Stimulated activated CD4-positive, alpha-beta T cell treated with anti-CD3 and anti-CD28 coated beads, TNF-alpha, amount 100 ng/mL, for 1 hour (primary cell): ENCODE measurements around the gene ANKMY1.

ENCODE experiments used
- DNase-seq, 3 donors: peaks; one replicate each; pipeline ENCODE4 v3.0.0-alpha.2; 2020; ENCODE audit warnings: low read depth in 3 of 3, low spot score in 1 of 3

Gene ANKMY1

DNA sequence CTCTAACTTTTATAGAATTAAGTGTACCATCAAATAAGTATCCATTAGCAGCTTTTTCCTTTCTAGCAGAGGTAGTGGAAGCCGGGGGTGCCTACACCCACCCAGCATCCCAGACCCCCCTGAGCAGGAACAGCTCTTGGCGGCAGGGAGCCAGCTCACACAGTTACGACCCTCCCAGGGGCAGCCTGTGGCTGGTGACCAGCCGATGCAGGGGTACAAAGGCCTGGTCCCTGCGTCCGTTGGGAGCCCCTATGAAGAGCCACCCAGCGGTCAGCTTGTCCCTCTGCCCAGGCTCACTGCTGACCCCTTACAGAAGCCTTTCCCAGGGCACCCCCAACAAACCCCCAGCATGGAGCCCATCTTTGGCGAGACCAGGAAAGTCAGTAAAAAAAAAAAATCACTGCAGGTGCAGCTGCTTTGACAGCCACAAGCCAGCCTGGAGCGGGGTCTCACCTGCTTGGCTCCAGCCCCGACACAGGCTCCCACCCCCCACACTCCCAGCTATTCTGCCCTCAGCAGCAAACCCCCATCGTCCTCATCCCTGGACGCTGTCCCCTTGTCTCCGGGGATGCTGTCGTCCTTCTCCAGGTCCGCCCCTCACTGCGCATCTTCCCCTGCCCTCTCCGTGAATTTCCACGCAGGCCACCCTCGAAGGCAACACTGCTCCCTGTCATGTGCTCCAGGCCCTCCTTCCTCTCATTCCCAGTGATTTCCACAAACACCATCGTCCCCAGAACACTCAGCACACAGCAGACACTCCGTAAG is 79.3 kb downstream of the ANKMY1 start:
- DNase-seq = no peak

GRCh38 chr2:240477916-240478315 is 79.9 kb downstream of the ANKMY1 start:
- DNase-seq = no peak

DNA sequence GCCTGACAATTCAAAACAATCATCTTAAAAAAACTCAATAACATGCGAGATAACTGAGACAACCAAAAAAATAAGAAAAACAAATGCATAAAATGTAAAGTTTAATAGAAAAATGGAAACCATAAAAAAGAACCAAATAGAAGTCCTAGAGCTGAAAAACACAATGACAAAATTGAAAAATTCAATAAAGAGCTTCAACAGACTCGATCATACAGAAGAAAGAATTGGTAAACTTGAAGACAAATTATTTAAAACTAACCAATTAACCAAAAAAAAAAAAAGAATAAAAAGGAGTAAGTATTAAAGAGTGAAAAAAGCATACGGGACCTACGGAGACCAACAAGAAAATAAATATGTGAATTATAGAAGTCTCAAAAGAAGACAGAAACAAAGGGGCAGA is 84.6 kb downstream of the ANKMY1 start:
- no peak for DNase-seq

- DNase-seq = no peak
Measured at GRCh38 chr2:240472078-240472790, 85.6 kb downstream of the ANKMY1 start.

- DNase-seq = no peak
Measured at GRCh38 chr2:240469740-240470139, 88.0 kb downstream of the ANKMY1 start.

GRCh38 chr2:240469239-240469636 is 88.5 kb downstream of the ANKMY1 start:
- no peak for DNase-seq

DNA sequence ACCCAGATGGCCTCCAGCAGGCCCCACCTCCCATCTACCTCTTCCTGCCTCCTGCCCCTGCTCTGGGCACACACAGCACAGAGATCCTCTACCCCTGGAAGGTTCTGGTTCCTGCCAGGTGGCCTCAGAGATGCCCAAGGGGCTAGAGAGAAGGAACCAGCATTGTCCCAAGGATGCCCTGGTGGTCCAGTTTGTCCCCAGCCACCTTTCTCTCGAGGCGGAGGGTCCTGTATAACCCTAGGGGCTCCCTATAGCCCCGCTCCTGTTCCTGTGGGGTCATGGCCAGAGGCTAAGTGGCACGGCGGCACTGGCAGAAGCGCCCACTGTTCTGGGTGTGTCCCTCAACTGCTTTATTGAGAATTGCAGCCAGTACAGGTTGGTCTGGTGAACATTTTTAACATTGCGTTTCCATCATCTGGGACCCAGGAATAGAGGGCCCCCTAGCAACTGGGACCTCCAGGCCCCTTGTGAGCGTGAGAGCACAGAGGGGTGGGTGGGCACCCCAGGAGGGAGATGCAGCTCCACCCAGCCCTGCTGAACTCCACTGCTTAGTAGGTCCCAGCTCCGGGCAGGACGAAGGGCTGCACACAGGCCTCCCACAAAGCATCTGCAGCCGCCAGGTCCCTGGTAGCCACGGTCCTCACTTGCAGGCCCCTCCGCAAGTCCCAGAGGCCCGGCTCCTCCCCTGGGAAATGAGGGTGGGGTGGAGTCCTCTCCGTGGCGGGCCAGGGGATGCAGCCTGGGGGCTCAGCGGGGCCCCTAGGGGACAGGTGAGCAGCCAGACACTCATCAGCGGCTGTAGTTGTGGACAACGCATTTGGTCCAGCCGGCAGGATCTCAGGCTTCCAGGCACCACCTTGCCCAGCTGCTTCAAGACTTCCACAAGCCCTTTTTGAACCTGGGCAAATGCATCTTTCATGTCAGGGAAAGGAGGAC is 89.2 kb downstream of the ANKMY1 start:
- DNase-seq = no peak

DNA sequence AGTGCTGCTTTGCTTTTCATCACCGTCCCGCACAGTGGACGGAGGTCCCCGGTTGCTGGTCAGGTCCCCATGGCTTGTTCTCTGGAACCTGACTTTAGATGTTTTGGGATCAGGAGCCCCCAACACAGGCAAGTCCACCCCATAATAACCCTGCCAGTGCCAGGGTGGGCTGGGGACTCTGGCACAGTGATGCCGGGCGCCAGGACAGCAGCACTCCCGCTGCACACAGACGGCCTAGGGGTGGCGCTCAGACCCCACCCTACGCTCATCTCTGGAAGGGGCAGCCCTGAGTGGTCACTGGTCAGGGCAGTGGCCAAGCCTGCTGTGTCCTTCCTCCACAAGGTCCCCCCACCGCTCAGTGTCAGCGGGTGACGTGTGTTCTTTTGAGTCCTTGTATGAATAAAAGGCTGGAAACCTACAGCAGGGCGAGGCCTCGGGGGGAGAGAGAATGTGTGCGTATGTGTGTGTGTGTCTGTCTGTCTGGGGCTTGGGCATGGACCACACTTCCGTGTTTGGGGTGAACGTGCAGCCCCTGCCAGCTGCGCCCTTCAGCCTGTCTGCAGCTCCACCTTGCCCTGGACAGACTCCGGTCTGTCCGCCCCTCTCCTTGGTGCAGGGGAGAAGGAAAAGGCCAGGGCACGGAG is 90.0 kb downstream of the ANKMY1 start:
- DNase-seq = no peak

DNA sequence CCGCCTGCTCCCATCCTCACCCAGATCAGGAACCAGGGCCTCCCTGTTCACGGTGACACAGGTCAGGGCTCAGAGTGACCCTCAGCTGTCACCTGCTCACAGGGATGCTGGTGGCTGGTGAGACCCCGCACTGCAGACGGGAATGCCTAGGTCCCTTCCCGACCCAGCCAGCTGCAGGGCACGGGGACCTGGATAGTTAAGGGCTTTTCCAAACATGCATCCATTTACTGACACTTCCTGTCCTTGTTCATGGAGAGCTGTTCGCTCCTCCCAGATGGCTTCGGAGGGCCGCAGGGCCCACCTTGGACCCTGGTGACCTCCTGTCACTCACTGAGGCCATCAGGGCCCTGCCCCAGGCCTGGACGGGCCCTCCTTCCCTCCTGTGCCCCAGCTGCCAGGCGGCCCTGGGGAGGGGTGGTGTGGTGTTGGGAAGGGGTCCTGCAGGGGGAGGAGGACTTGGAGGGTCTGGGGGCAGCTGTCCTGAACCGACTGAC is 90.6 kb downstream of the ANKMY1 start:
- no peak for DNase-seq

GRCh38 chr2:240466579-240467148 is 91.1 kb downstream of the ANKMY1 start:
- DNase-seq = no peak

DNA sequence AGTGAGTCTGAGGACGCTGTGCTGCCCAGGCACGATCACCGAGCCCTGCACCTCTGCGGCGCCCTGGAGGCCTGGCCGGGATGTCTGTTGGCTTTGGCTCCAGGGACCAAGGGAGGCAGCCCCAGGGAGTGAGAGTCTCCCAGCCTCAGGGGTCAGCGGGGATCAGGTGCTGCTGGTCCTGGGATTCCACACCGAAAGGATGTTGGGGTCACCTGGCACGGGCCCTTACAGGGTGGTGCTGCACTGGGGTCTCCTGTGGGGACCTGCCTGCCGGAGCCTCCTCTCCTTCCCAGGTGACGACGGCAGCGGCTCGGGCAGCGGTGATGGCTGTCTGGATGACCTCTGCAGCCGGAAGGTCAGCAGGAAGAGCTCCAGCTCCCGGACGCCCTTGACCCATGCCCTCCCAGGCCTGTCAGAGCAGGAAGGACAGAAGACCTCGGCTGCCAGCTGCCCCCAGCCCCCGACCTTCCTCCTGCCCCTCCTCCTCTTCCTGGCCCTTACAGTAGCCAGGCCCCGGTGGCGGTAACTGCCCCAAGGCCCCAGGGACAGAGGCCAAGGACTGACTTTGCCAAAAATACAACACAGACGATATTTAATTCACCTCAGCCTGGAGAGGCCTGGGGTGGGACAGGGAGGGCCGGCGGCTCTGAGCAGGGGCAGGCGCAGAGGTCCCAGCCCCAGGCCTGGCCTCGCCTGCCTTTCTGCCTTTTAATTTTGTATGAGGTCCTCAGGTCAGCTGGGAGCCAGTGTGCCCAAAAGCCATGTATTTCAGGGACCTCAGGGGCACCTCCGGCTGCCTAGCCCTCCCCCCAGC is 91.8 kb downstream of the ANKMY1 start:
- no peak for DNase-seq

DNA sequence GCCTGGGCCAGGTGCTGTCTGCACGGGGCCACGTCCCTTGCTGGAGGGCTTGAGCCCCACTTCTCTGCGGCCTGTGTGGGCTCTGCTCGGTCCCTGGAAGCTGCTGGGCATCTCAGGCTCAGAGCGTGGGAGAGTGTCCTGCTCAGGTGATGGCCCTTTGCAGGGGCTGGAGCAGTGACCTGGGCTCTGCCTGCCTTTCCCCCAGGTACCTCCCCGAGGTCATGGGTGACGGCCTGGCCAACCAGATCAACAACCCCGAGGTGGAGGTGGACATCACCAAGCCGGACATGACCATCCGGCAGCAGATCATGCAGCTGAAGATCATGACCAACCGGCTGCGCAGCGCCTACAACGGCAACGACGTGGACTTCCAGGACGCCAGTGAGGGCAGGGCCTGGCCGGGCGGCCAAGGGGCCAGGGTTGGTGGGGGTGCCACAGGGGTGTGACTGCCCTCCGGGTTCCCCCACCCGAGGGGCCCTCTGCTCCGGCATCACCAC is 92.5 kb downstream of the ANKMY1 start:
- no peak for DNase-seq

DNA sequence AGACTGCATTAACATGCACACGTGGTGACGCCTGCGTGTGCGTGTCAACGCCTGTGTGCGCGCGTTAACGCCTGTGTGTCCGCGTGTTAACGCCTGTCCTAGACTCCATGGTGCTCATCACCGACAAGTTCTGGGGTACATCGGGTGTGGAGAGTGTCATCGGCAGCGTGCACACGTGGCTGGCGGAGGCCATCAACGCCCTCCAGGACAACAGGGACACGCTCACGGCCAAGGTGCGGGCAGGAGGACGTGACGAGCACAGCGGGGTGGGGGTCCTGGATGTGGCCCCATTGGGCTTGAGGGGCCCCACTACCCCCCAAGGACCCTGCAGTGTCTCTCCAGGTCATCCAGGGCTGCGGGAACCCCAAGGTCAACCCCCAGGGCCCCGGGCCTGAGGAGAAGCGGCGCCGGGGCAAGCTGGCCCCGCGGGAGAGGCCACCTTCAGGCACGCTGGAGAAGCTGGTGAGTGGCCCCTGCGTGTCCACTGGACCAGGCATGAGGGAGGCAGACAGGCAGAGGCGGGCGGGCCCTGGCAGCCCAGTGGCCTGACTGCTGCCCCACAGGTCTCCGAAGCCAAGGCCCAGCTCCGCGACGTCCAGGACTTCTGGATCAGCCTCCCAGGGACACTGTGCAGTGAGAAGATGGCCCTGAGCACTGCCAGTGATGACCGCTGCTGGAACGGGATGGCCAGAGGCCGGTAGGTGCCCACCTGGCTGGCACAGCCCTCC is 93.1 kb downstream of the ANKMY1 start:
- DNase-seq = no peak

- no peak for DNase-seq
Measured at GRCh38 chr2:240463866-240464481, 93.8 kb downstream of the ANKMY1 start.

GRCh38 chr2:240463274-240463865 is 94.4 kb downstream of the ANKMY1 start:
- DNase-seq = no peak

DNA sequence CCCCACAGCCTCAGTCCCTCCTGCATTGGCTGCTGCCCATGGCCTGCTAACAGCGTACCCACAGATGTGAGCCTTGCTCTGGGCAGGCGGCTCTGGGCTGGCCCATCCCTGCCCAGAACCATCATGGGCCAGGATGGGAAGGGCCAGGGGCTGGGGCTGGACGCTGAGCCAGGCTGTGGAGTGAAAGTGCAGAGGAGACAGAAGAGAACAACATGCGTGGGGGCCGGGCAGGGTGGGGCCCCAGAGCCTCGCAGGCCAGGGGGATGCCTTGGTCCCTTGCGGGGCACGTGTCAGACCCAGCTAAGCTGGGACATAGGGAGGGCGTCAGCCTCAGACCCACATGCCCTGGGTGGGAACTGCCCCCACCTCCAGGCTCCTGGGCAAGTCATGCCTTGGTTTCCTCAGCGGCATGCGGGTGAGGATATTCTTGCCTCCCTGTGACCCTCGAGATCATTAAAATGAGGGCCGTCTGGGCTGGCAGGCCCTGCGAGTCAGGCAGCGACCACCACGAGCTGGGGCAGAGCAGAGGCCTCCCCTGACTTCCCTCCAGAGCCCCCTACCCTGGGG is 95.0 kb downstream of the ANKMY1 start:
- no peak for DNase-seq

DNA sequence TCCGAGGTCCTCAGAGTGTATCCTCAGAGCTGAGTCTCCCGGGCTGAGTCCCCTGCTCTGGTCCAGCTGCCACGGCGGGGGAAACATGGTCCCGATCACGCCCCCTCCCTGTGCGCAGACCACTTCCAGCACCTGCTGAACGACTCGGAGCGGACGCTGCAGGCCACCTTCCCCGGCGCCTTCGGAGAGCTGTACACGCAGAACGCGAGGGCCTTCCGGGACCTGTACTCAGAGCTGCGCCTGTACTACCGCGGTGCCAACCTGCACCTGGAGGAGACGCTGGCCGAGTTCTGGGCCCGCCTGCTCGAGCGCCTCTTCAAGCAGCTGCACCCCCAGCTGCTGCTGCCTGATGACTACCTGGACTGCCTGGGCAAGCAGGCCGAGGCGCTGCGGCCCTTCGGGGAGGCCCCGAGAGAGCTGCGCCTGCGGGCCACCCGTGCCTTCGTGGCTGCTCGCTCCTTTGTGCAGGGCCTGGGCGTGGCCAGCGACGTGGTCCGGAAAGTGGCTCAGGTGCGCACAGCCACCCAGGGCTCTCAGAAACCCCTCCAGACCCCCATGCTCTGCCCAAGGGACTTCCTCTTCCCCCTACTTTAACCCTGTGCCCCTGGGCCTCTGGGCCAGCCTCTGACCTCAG is 95.6 kb downstream of the ANKMY1 start:
- DNase-seq = no peak
